GM19238 (cell line): ENCODE measurements around the gene PRKAR1B.

Experiments used
- DNase-seq: peaks from one replicate; pipeline ENCODE4 v3.0.0; 2011; ENCODE audit warnings: low spot score; ENCODE audit not compliant: insufficient read length

The PRKAR1B gene

GRCh38 chr7:541661-542060 lies 185.4 kb downstream of the PRKAR1B start:
- DNase-seq, result no peak

GRCh38 chr7:540997-541396 lies 186.1 kb downstream of the PRKAR1B start:
- DNase-seq, result no peak

GRCh38 chr7:540579-540978 lies 186.5 kb downstream of the PRKAR1B start:
- DNase-seq, result no peak

GRCh38 chr7:539731-540411 lies 187.2 kb downstream of the PRKAR1B start:
- no peak for DNase-seq

GRCh38 chr7:538764-539685 lies 188.1 kb downstream of the PRKAR1B start:
- no peak for DNase-seq

- no peak for DNase-seq
Observed at GRCh38 chr7:537911-538634, 189.0 kb downstream of the PRKAR1B start.

- no peak for DNase-seq
Observed at GRCh38 chr7:536231-536630, 190.8 kb downstream of the PRKAR1B start.

- DNase-seq, result no peak
Observed at GRCh38 chr7:534959-535358, 192.1 kb downstream of the PRKAR1B start.

- no peak for DNase-seq
Observed at GRCh38 chr7:534075-534474, 193.0 kb downstream of the PRKAR1B start.

GRCh38 chr7:533266-533665 lies 193.8 kb downstream of the PRKAR1B start:
- no peak for DNase-seq

- DNase-seq, result no peak
Observed at GRCh38 chr7:532379-533143, 194.5 kb downstream of the PRKAR1B start.

- DNase-seq, result no peak
Observed at GRCh38 chr7:531777-532176, 195.3 kb downstream of the PRKAR1B start.

GRCh38 chr7:528451-528850 lies 198.6 kb downstream of the PRKAR1B start:
- DNase-seq, result no peak

- no peak for DNase-seq
Observed at GRCh38 chr7:527723-528122, 199.4 kb downstream of the PRKAR1B start.

- DNase-seq, result no peak
Observed at GRCh38 chr7:526460-527034, 200.5 kb downstream of the PRKAR1B start.

- DNase-seq, result no peak
Observed at GRCh38 chr7:525740-526139, 201.3 kb downstream of the PRKAR1B start.

GRCh38 chr7:524800-525199 lies 202.3 kb downstream of the PRKAR1B start:
- DNase-seq, result no peak

GRCh38 chr7:523347-524336 lies 203.4 kb downstream of the PRKAR1B start:
- no peak for DNase-seq

- DNase-seq, result no peak
Observed at GRCh38 chr7:522951-523314, 204.1 kb downstream of the PRKAR1B start.
